Measurements from ENCODE around the gene UBE2J2.
A peak's percentile ranks its signal among the peaks of the same experiment; 100 is the strongest.

The UBE2J2 gene

GRCh38 chr1:1218524-1219200, 55.0 kb downstream of the UBE2J2 start:
- H3K36me3 ChIP-seq (ENCODE audit: insufficient read depth, low read length) = peaks cover 17% of the 10 kb centered on the region; the same call in 1 of the 2 replicates
- TF ChIP-seq POLR2AphosphoS5 (IDR thresholded peaks at IDR 0.05; ENCODE audit: borderline replicate concordance, low read depth, low read length) (no peak), EZH2 (IDR thresholded peaks at IDR 0.05) (no peak)
- H3K9ac ChIP-seq (ENCODE audit: insufficient read length) = no peak overlapping the region

GRCh38 chr1:1217621-1218523, 55.8 kb downstream of the UBE2J2 start:
- no peak for DNase-seq (ENCODE audit: low read depth, low spot score)
- TF ChIP-seq FOXP2 (optimal IDR thresholded peaks at IDR 0.05; ENCODE audit: control extremely low read depth, extremely low read length, insufficient read depth) = no peak
- TF ChIP-seq EZH2 (IDR thresholded peaks at IDR 0.05) = no peak
- TF ChIP-seq POLR2AphosphoS5 (IDR thresholded peaks at IDR 0.05; ENCODE audit: borderline replicate concordance, low read depth, low read length) = no peak

More at GRCh38 chr1:1218524-1219200, 55.0 kb downstream of the UBE2J2 start:
- Histone ChIP-seq H3K4me3 (no peak overlapping the region), H3K27ac (no peak overlapping the region), H3K9me3 (ENCODE audit: low read depth, low read length) (no peaks in the 10 kb centered on the region)
- DNase-seq (ENCODE audit: low read depth, low spot score) = no peak

GRCh38 chr1:1216770-1217620, 56.7 kb downstream of the UBE2J2 start:
- Histone ChIP-seq H3K9ac (ENCODE audit: insufficient read length) (no peak overlapping the region), H3K27ac (0 out of 2 replicates have a peak overlapping the region, but pooled peaks have one; percentile 31), H3K4me3 (no peak overlapping the region), H3K36me3 (ENCODE audit: insufficient read depth, low read length) (peaks cover 6% of the 10 kb centered on the region; the same call in 1 of the 2 replicates), H3K9me3 (ENCODE audit: low read depth, low read length) (no peaks in the 10 kb centered on the region)
- DNase-seq (ENCODE audit: low read depth, low spot score) = no peak
- TF ChIP-seq POLR2AphosphoS5 (IDR thresholded peaks at IDR 0.05; ENCODE audit: borderline replicate concordance, low read depth, low read length) (no peak), FOXP2 (optimal IDR thresholded peaks at IDR 0.05; ENCODE audit: control extremely low read depth, extremely low read length, insufficient read depth) (no peak), EZH2 (IDR thresholded peaks at IDR 0.05) (no peak)

More at GRCh38 chr1:1217621-1218523, 55.8 kb downstream of the UBE2J2 start:
- H3K36me3 ChIP-seq (ENCODE audit: insufficient read depth, low read length) = peaks cover 11% of the 10 kb centered on the region; the same call in 1 of the 2 replicates
- no peak overlapping the region for H3K27ac ChIP-seq
- no peaks in the 10 kb centered on the region for H3K9me3 ChIP-seq (ENCODE audit: low read depth, low read length)
- no peak overlapping the region for H3K9ac ChIP-seq (ENCODE audit: insufficient read length)
- H3K4me3 ChIP-seq = no peak overlapping the region

GRCh38 chr1:1215881-1216605, 57.6 kb downstream of the UBE2J2 start:
- Histone ChIP-seq H3K9ac (ENCODE audit: insufficient read length) (no peak overlapping the region), H3K4me3 (no peak overlapping the region), H3K36me3 (ENCODE audit: insufficient read depth, low read length) (peaks cover 6% of the 10 kb centered on the region; the same call in 1 of the 2 replicates), H3K27ac (no peak overlapping the region), H3K9me3 (ENCODE audit: low read depth, low read length) (no peaks in the 10 kb centered on the region)
- TF ChIP-seq EZH2 (IDR thresholded peaks at IDR 0.05) (no peak), POLR2AphosphoS5 (IDR thresholded peaks at IDR 0.05; ENCODE audit: borderline replicate concordance, low read depth, low read length) (no peak), FOXP2 (optimal IDR thresholded peaks at IDR 0.05; ENCODE audit: control extremely low read depth, extremely low read length, insufficient read depth) (no peak)
- no peak for DNase-seq (ENCODE audit: low read depth, low spot score)

- H3K36me3 ChIP-seq (ENCODE audit: insufficient read depth, low read length) = peaks cover 6% of the 10 kb centered on the region; the same call in 1 of the 2 replicates
- DNase-seq (ENCODE audit: low read depth, low spot score) = no peak
- TF ChIP-seq POLR2AphosphoS5 (IDR thresholded peaks at IDR 0.05; ENCODE audit: borderline replicate concordance, low read depth, low read length) = no peak
- TF ChIP-seq EZH2 (IDR thresholded peaks at IDR 0.05) = no peak
- no peak for TF ChIP-seq FOXP2 (optimal IDR thresholded peaks at IDR 0.05; ENCODE audit: control extremely low read depth, extremely low read length, insufficient read depth)
- no peak overlapping the region for H3K4me3 ChIP-seq
- no peaks in the 10 kb centered on the region for H3K9me3 ChIP-seq (ENCODE audit: low read depth, low read length)
- H3K9ac ChIP-seq (ENCODE audit: insufficient read length) = no peak overlapping the region
- no peak overlapping the region for H3K27ac ChIP-seq
Observed at GRCh38 chr1:1215080-1215676, 58.5 kb downstream of the UBE2J2 start.

- Histone ChIP-seq H3K36me3 (ENCODE audit: insufficient read depth, low read length) (peaks cover 6% of the 10 kb centered on the region; the same call in 1 of the 2 replicates), H3K9ac (ENCODE audit: insufficient read length) (no peak within 1 kb of the TSS), H3K27ac (no peak within 1 kb of the TSS), H3K4me3 (no peak within 1 kb of the TSS), H3K9me3 (ENCODE audit: low read depth, low read length) (no peaks in the 10 kb centered on the region)
- TF ChIP-seq EZH2 (IDR thresholded peaks at IDR 0.05) (no peak), FOXP2 (optimal IDR thresholded peaks at IDR 0.05; ENCODE audit: control extremely low read depth, extremely low read length, insufficient read depth) (no peak), POLR2AphosphoS5 (IDR thresholded peaks at IDR 0.05; ENCODE audit: borderline replicate concordance, low read depth, low read length) (no peak)
- DNase-seq (ENCODE audit: low read depth, low spot score) = no peak
Observed at GRCh38 chr1:1213345-1214265, 60.0 kb downstream of the UBE2J2 start, which contains the start of gene TNFRSF4. TSS of gene TNFRSF4 (minus strand) at chr1:1214153. CDS start at chr1:1214127, 26 bp downstream.
